ENCODE measurements around the gene ABHD16B. TPM values are rescaled to one million over a fixed set of nuclear protein-coding genes. Genes with fewer than 3 reads are reported as not detected.
"Not testable (repeated sequence)": the region's sequence is repeated elsewhere in the genome, so short reads cannot be mapped to it uniquely, and the experiment has no call there.

The ABHD16B gene
- total RNA-seq, 1 experiment from 2014 or later, result not detected

GRCh38 chr20:63847237-63848002 is 13.9 kb upstream of the ABHD16B start:
- no peak overlapping the region for H3K4me2 ChIP-seq (ENCODE audit: low read length)
- H2AFZ ChIP-seq (ENCODE audit: low read length), result no peak overlapping the region

GRCh38 chr20:63848003-63848911 is 13.0 kb upstream of the ABHD16B start:
- Histone ChIP-seq H4K20me1 (ENCODE audit: low read length) (no peaks in the 10 kb centered on the region), H3K79me2 (ENCODE audit: low read length) (no peaks in the 10 kb centered on the region), H3K4me1 (ENCODE audit: insufficient read depth, low read length) (peaks cover 7% of the 10 kb centered on the region), H3K36me3 (ENCODE audit: low read depth, low read length) (no peaks in the 10 kb centered on the region), H3K9me2 (replicated peaks; ENCODE audit: low read length) (no peaks in the 10 kb centered on the region), H3K27ac (ENCODE audit: low read length) (no peak overlapping the region), H3F3A (ENCODE audit: low read length, unreplicated experiment) (no peaks in the 10 kb centered on the region), H3K4me3 (ENCODE audit: low read length) (no peak overlapping the region), H3K27me3 (ENCODE audit: low read length) (peaks cover 8% of the 10 kb centered on the region; the same call in 1 of the 2 replicates), H3K9me3 (ENCODE audit: low read length) (no peaks in the 10 kb centered on the region), H3K4me2 (ENCODE audit: low read length) (no peak overlapping the region), H2AFZ (ENCODE audit: low read length) (no peak overlapping the region), H3K9ac (ENCODE audit: low read length) (no peak overlapping the region)
- ChIA-PET CTCF (no interaction called here), POLR2A (ENCODE audit: unreplicated experiment) (interaction anchor here (0.5 to 0.7 kb wide), 3 partner anchors 11 to 274 kb away, joined by 4 read pairs; partner anchors contain the start of genes HELZ2 and TPD52L2)
- no peak for TF ChIP-seq CTCF (conservative IDR thresholded peaks at IDR 0.05; ENCODE audit: low read depth, low read length)
- no peak for TF ChIP-seq EZH2phosphoT487 (IDR thresholded peaks at IDR 0.05; ENCODE audit: borderline replicate concordance, low read length)
- TF ChIP-seq EZH2 (IDR thresholded peaks at IDR 0.05; ENCODE audit: low read length, unreplicated experiment), result no peak
- no TSS peak for BruUV-seq (replicated peaks)
- DNase-seq (no peak), ATAC-seq (no peak; the same call in 1 of the 2 replicates)
- intact Hi-C loops (cut with micrococcal nuclease), result no loop called here

More at GRCh38 chr20:63847237-63848002, 13.9 kb upstream of the ABHD16B start:
- ATAC-seq, result no peak
- H3K4me3 ChIP-seq (ENCODE audit: low read length), result no peak overlapping the region
- ChIA-PET CTCF (no interaction called here), POLR2A (ENCODE audit: unreplicated experiment) (interaction anchor here (0.5 to 0.7 kb wide), 2 partner anchors 12 to 273 kb away, joined by 4 read pairs; partner anchors contain the start of gene HELZ2)
- H3K27me3 ChIP-seq (ENCODE audit: low read length), result peaks cover 8% of the 10 kb centered on the region; the same call in 1 of the 2 replicates
- no TSS peak for BruUV-seq (replicated peaks)
- H4K20me1 ChIP-seq (ENCODE audit: low read length), result no peaks in the 10 kb centered on the region
- no peak overlapping the region for H3K27ac ChIP-seq (ENCODE audit: low read length)
- no peaks in the 10 kb centered on the region for H3K36me3 ChIP-seq (ENCODE audit: low read depth, low read length)
- no peak overlapping the region for H3K9ac ChIP-seq (ENCODE audit: low read length)
- DNase-seq, result no peak
- H3F3A ChIP-seq (ENCODE audit: low read length, unreplicated experiment), result no peaks in the 10 kb centered on the region
- H3K79me2 ChIP-seq (ENCODE audit: low read length), result no peaks in the 10 kb centered on the region
- TF ChIP-seq EZH2phosphoT487 (IDR thresholded peaks at IDR 0.05; ENCODE audit: borderline replicate concordance, low read length), result no peak
- no peaks in the 10 kb centered on the region for H3K9me3 ChIP-seq (ENCODE audit: low read length)
- peaks cover 7% of the 10 kb centered on the region for H3K4me1 ChIP-seq (ENCODE audit: insufficient read depth, low read length)
- H3K9me2 ChIP-seq (replicated peaks; ENCODE audit: low read length), result no peaks in the 10 kb centered on the region
- intact Hi-C loops (cut with micrococcal nuclease), result no loop called here

GRCh38 chr20:63850689-63851547 is 10.4 kb upstream of the ABHD16B start:
- DNase-seq (no peak), ATAC-seq (no peak)
- BruUV-seq (replicated peaks), result no TSS peak
- H3K27me3 ChIP-seq (ENCODE audit: low read length), result peaks cover 20% of the 10 kb centered on the region
- H2AFZ ChIP-seq (ENCODE audit: low read length), result no peak overlapping the region
- intact Hi-C loops (cut with micrococcal nuclease), result no loop called here
- H3K4me1 ChIP-seq (ENCODE audit: insufficient read depth, low read length), result peaks cover 7% of the 10 kb centered on the region
- H3K9ac ChIP-seq (ENCODE audit: low read length), result no peak overlapping the region
- no peaks in the 10 kb centered on the region for H4K20me1 ChIP-seq (ENCODE audit: low read length)
- no peak overlapping the region for H3K4me3 ChIP-seq (ENCODE audit: low read length)
- no peak for TF ChIP-seq EZH2 (IDR thresholded peaks at IDR 0.05; ENCODE audit: low read length, unreplicated experiment)
- no peak for TF ChIP-seq CTCF (conservative IDR thresholded peaks at IDR 0.05; ENCODE audit: low read depth, low read length)
- TF ChIP-seq EZH2phosphoT487 (IDR thresholded peaks at IDR 0.05; ENCODE audit: borderline replicate concordance, low read length), result no peak
- POLR2A ChIA-PET (ENCODE audit: unreplicated experiment), result no interaction called here
- no peaks in the 10 kb centered on the region for H3K9me2 ChIP-seq (replicated peaks; ENCODE audit: low read length)
- no peaks in the 10 kb centered on the region for H3F3A ChIP-seq (ENCODE audit: low read length, unreplicated experiment)
- no peak overlapping the region for H3K27ac ChIP-seq (ENCODE audit: low read length)
- no peaks in the 10 kb centered on the region for H3K9me3 ChIP-seq (ENCODE audit: low read length)
- H3K79me2 ChIP-seq (ENCODE audit: low read length), result no peaks in the 10 kb centered on the region
- H3K36me3 ChIP-seq (ENCODE audit: low read depth, low read length), result no peaks in the 10 kb centered on the region
- H3K4me2 ChIP-seq (ENCODE audit: low read length), result no peak overlapping the region
- CTCF ChIA-PET, result no interaction called here

GRCh38 chr20:63851548-63851943 is 9.8 kb upstream of the ABHD16B start:
- H3K36me3 ChIP-seq (ENCODE audit: low read depth, low read length); H3K9me2 ChIP-seq (replicated peaks; ENCODE audit: low read length); ATAC-seq; H3K4me3 ChIP-seq (ENCODE audit: low read length); H3K4me2 ChIP-seq (ENCODE audit: low read length); DNase-seq; H3K79me2 ChIP-seq (ENCODE audit: low read length); BruUV-seq (replicated peaks); H4K20me1 ChIP-seq (ENCODE audit: low read length); H3K9ac ChIP-seq (ENCODE audit: low read length); H3K27ac ChIP-seq (ENCODE audit: low read length); intact Hi-C loops (cut with micrococcal nuclease); H3F3A ChIP-seq (ENCODE audit: low read length, unreplicated experiment); POLR2A ChIA-PET (ENCODE audit: unreplicated experiment); H3K4me1 ChIP-seq (ENCODE audit: insufficient read depth, low read length); H2AFZ ChIP-seq (ENCODE audit: low read length); H3K9me3 ChIP-seq (ENCODE audit: low read length); CTCF ChIA-PET: not testable (repeated sequence)
- H3K27me3 ChIP-seq (ENCODE audit: low read length), result peaks cover 24% of the 10 kb centered on the region
